ENCODE data around the gene SULF2. TPM values are rescaled to one million over a fixed set of nuclear protein-coding genes. Genes with fewer than 3 reads are reported as not detected.

The SULF2 gene
- total and polyA plus RNA-seq, 2 of the 13 experiments (the other 11 are each of a cell fraction or from before 2014, with no cell fraction given), result 7.2 to 50.9 TPM

GRCh38 chr20:47669489-47669888, 115.8 kb downstream of the SULF2 start (continued):
- TF ChIP-seq ZNF574 (CRISPR knock-in tag; IDR thresholded peaks at IDR 0.05) (no peak), ZNF280B (CRISPR knock-in tag; IDR thresholded peaks at IDR 0.05; ENCODE audit: borderline replicate concordance) (no peak)

GRCh38 chr20:47669152-47669425, 116.2 kb downstream of the SULF2 start:
- ATAC-seq (no peak), DNase-seq (ENCODE audit: low spot score) (no peak), FAIRE-seq (no peak)
- Histone ChIP-seq H3K9ac (ENCODE audit: insufficient read depth, low read depth, low read length) (no peak overlapping the region), H3K36me3 (replicated peaks in 1 of 2; ENCODE audit: control insufficient read depth in 1 of 2, insufficient read depth in 2 of 2, low read length in 2 of 2) (0 out of 5 replicates have a peak, but pooled peaks cover 0 to 2% of the 10 kb centered on the region in 2 experiments), H3K27me3 (ENCODE audit: control insufficient read depth in 1 of 2, insufficient read depth in 2 of 2, low read length in 2 of 2) (no peaks in the 10 kb centered on the region), H4K20me1 (ENCODE audit: insufficient read depth, low read length) (no peaks in the 10 kb centered on the region), H3K4me3 (replicated peaks in 1 of 3; ENCODE audit: insufficient read depth in 1 of 3, low read depth in 2 of 3, low read length in 3 of 3) (no peak overlapping the region), H2AFZ (ENCODE audit: low read length) (no peak overlapping the region), H3K4me1 (ENCODE audit: insufficient read depth, low read length) (peaks cover 10% of the 10 kb centered on the region), H3K79me2 (ENCODE audit: insufficient read depth, low read length) (no peaks in the 10 kb centered on the region), H3K9me3 (ENCODE audit: low read length) (no peaks in the 10 kb centered on the region), H3K27ac (ENCODE audit: extremely low read length, insufficient read depth, low read length) (no peak overlapping the region), H3K4me2 (ENCODE audit: low read depth, low read length) (no peak overlapping the region)
- in situ Hi-C loops (cut with HindIII; ENCODE audit: extremely low pct_ligation_motif_present, low pct_unique_long_range_greater_than_20kb), result no loop called here
- TF ChIP-seq ZNF709 (CRISPR knock-in tag; IDR thresholded peaks at IDR 0.05) (no peak), ATF3 (CRISPR knock-in tag; IDR thresholded peaks at IDR 0.05) (no peak), ZNF407 (CRISPR knock-in tag; IDR thresholded peaks at IDR 0.05; ENCODE audit: not compliant biosample characterization) (no peak), HOXA3 (CRISPR knock-in tag; IDR thresholded peaks at IDR 0.05) (0 out of 2 replicates have a peak, but pooled peaks have one; percentile 15), ZNF724P (CRISPR knock-in tag; IDR thresholded peaks at IDR 0.05; ENCODE audit: borderline replicate concordance) (no peak), ELF1 (CRISPR knock-in tag; IDR thresholded peaks at IDR 0.05) (no peak), ZNF713 (CRISPR knock-in tag; IDR thresholded peaks at IDR 0.05) (no peak), ZNF616 (CRISPR knock-in tag; IDR thresholded peaks at IDR 0.05; ENCODE audit: low read depth) (no peak)
- BruUV-seq (replicated peaks), result no TSS peak
- intact Hi-C loops (cut with micrococcal nuclease; ENCODE audit: unreplicated experiment), result no loop called here
- ChIA-PET CTCF (ENCODE audit: low intra/inter-chr PET ratio, low total read pairs) (no interaction called here), POLR2A (no interaction called here)
- 87% methylated on average over 8 of the region's 8 CpGs for WGBS (ENCODE audit: low lambda C conversion rate)

All from HepG2 (cell line).